GM10266 (cell line): Measurements from ENCODE around the gene NBPF4.
"Not testable (repeated sequence)": the region's sequence is repeated elsewhere in the genome, so short reads cannot be mapped to it uniquely, and the experiment has no call there.

Experiments used
- DNase-seq: peaks from one replicate; pipeline ENCODE4 v3.0.0; 2012; ENCODE audit errors: extremely low spot score

Gene NBPF4

GRCh38 chr1:108243976-108244375, at the start of gene NBPF4:
Gene NBPF4 (minus strand): TSS chr1:108244076. CDS start chr1:108243761, 315 bp downstream.
- DNase-seq: not testable (repeated sequence)

GRCh38 chr1:108282528-108283257, 38.8 kb upstream of the NBPF4 start:
- not testable (repeated sequence) for DNase-seq

GRCh38 chr1:108272485-108273327, 28.8 kb upstream of the NBPF4 start:
- not testable (repeated sequence) for DNase-seq

GRCh38 chr1:108267097-108267496, 23.2 kb upstream of the NBPF4 start:
- DNase-seq: not testable (repeated sequence)

GRCh38 chr1:108261967-108262366, 18.1 kb upstream of the NBPF4 start:
- DNase-seq: not testable (repeated sequence)

GRCh38 chr1:108261519-108261918, 17.6 kb upstream of the NBPF4 start:
- DNase-seq: not testable (repeated sequence)

GRCh38 chr1:108260578-108261259, 16.8 kb upstream of the NBPF4 start:
- DNase-seq: not testable (repeated sequence)

- DNase-seq: not testable (repeated sequence)
Observed at GRCh38 chr1:108255426-108255825, 11.6 kb upstream of the NBPF4 start.

GRCh38 chr1:108239426-108239825, 4.5 kb downstream of the NBPF4 start:
- DNase-seq: not testable (repeated sequence)

GRCh38 chr1:108235308-108235707, 8.6 kb downstream of the NBPF4 start:
- DNase-seq: not testable (repeated sequence)

- not testable (repeated sequence) for DNase-seq
Observed at GRCh38 chr1:108232183-108232582, 11.7 kb downstream of the NBPF4 start.

GRCh38 chr1:108229976-108230375, 13.9 kb downstream of the NBPF4 start:
- not testable (repeated sequence) for DNase-seq

GRCh38 chr1:108227772-108228171, 16.1 kb downstream of the NBPF4 start:
- not testable (repeated sequence) for DNase-seq

GRCh38 chr1:108226855-108227254, 17.0 kb downstream of the NBPF4 start:
- DNase-seq: not testable (repeated sequence)

- not testable (repeated sequence) for DNase-seq
Observed at GRCh38 chr1:108223226-108223625, 20.6 kb downstream of the NBPF4 start.

- DNase-seq: not testable (repeated sequence)
Observed at GRCh38 chr1:108217515-108218174, 26.2 kb downstream of the NBPF4 start.

GRCh38 chr1:108217007-108217406, 26.9 kb downstream of the NBPF4 start:
- not testable (repeated sequence) for DNase-seq

GRCh38 chr1:108216028-108216890, 27.6 kb downstream of the NBPF4 start:
- not testable (repeated sequence) for DNase-seq
